ENCODE measurements around the gene BNC2.

DNA sequence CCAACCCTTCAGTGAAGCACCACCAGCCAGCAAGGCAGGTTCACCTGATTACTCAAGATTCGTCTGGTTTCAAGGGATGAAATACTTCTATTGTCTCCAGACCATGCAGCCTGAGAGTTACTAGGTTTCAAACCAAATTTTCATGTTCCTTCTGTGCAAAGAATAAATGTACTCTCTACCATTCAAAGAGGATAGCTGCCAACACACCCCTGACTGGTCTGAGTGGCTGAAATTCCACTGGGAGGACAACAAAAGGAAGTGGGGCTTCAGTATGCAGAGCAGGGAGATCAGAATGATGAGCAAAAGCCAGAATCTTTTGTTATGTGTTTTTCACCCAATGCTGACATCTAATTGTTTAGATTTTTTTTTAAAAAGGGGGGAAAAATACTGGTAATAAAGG, 356.3 kb downstream of the BNC2 start:
- no peak for TF ChIP-seq EZH2 (IDR thresholded peaks at IDR 0.05)
- TF ChIP-seq, protein P1, sequence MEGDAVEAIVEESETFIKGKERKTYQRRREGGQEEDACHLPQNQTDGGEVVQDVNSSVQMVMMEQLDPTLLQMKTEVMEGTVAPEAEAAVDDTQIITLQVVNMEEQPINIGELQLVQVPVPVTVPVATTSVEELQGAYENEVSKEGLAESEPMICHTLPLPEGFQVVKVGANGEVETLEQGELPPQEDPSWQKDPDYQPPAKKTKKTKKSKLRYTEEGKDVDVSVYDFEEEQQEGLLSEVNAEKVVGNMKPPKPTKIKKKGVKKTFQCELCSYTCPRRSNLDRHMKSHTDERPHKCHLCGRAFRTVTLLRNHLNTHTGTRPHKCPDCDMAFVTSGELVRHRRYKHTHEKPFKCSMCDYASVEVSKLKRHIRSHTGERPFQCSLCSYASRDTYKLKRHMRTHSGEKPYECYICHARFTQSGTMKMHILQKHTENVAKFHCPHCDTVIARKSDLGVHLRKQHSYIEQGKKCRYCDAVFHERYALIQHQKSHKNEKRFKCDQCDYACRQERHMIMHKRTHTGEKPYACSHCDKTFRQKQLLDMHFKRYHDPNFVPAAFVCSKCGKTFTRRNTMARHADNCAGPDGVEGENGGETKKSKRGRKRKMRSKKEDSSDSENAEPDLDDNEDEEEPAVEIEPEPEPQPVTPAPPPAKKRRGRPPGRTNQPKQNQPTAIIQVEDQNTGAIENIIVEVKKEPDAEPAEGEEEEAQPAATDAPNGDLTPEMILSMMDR (IDR thresholded peaks at IDR 0.05) = no peak
- no peak for TF ChIP-seq EZH2phosphoT487 (IDR thresholded peaks at IDR 0.05)
